MM.1S (cell line): ENCODE data around the gene ACER3.

ENCODE experiments used
- DNase-seq: peaks from one replicate; pipeline ENCODE4 v3.0.0-alpha.2; 2015
- H2AFZ ChIP-seq: fragments of 300-600 bp; sonication (generic); 2 replicates; pipeline ENCODE4 v1.6.0; 2016; ENCODE audit warnings: antibody characterized with exemption, low read length
- H3F3A ChIP-seq: fragments of 300-600 bp; sonication (generic); 2 replicates; pipeline ENCODE4 v1.6.1; 2016; ENCODE audit warnings: mild to moderate bottlenecking, antibody characterized with exemption, low read length, moderate library complexity, mixed read lengths; ENCODE audit not compliant: insufficient read depth
- H3K27ac ChIP-seq: fragments of 300-600 bp; sonication (generic); 2 replicates; pipeline ENCODE4 v1.5.1; 2016; ENCODE audit warnings: mild to moderate bottlenecking, low read length
- H3K27me3 ChIP-seq: fragments of 300-600 bp; sonication (generic); replicated peaks from 2 replicates; pipeline ENCODE4 v1.6.0; 2016; ENCODE audit warnings: low read length; ENCODE audit not compliant: insufficient read depth
- H3K36me3 ChIP-seq: fragments of 300-600 bp; sonication (generic); replicated peaks from 2 replicates; pipeline ENCODE4 v1.6.1; 2016; ENCODE audit warnings: mild to moderate bottlenecking, low read length, mixed read lengths; ENCODE audit not compliant: insufficient read depth
- H3K4me1 ChIP-seq: fragments of 300-600 bp; sonication (generic); 2 replicates; pipeline ENCODE4 v1.6.1; 2016; ENCODE audit warnings: low read length, mixed read lengths
- H3K4me2 ChIP-seq: fragments of 300-600 bp; sonication (generic); 2 replicates; pipeline ENCODE4 v1.6.0; 2016; ENCODE audit warnings: low read depth, low read length
- H3K4me3 ChIP-seq: fragments of 300-600 bp; sonication (generic); 2 replicates; pipeline ENCODE4 v1.5.1; 2016; ENCODE audit warnings: low read length, mixed read lengths
- H3K79me2 ChIP-seq: fragments of 300-600 bp; sonication (generic); 2 replicates; pipeline ENCODE4 v1.6.1; 2016; ENCODE audit warnings: mixed run types, low read length, mixed read lengths
- H3K9ac ChIP-seq: fragments of 300-600 bp; sonication (generic); 2 replicates; pipeline ENCODE4 v1.6.1; 2016; ENCODE audit warnings: low read length, mixed read lengths
- H3K9me2 ChIP-seq: fragments of 300-600 bp; sonication (generic); replicated peaks from 2 replicates; pipeline ENCODE4 v1.6.1; 2016; ENCODE audit warnings: mild to moderate bottlenecking, low read length, mixed read lengths; ENCODE audit not compliant: insufficient read depth
- H3K9me3 ChIP-seq: fragments of 300-600 bp; sonication (generic); replicated peaks from 2 replicates; pipeline ENCODE4 v1.6.1; 2016; ENCODE audit warnings: mild to moderate bottlenecking, low read length, mixed read lengths; ENCODE audit not compliant: insufficient read depth
- H4K20me1 ChIP-seq: fragments of 300-600 bp; sonication (generic); 2 replicates; pipeline ENCODE4 v1.6.1; 2016; ENCODE audit warnings: mild to moderate bottlenecking, low read length, moderate library complexity, mixed read lengths; ENCODE audit not compliant: insufficient read depth
- EZH2 ChIP-seq: fragments of 300-600 bp; sonication (generic); optimal IDR thresholded peaks from 2 replicates; pipeline ENCODE3; 2017; ENCODE audit warnings: low read depth, mild to moderate bottlenecking, antibody characterized with exemption, low read length, mixed read lengths
- EZH2phosphoT487 ChIP-seq: fragments of 300-600 bp; sonication (generic); IDR thresholded peaks from 2 replicates; pipeline ENCODE4 v1.6.1; 2018; ENCODE audit warnings: antibody characterized with exemption, low read length
- TF ChIP-seq, protein P1 (sequence below): fragments of 300-600 bp; sonication (generic); IDR thresholded peaks from 2 replicates; pipeline ENCODE4 v1.5.1; 2016; ENCODE audit warnings: antibody characterized with exemption, low read length, mixed read lengths

Gene ACER3

DNA sequence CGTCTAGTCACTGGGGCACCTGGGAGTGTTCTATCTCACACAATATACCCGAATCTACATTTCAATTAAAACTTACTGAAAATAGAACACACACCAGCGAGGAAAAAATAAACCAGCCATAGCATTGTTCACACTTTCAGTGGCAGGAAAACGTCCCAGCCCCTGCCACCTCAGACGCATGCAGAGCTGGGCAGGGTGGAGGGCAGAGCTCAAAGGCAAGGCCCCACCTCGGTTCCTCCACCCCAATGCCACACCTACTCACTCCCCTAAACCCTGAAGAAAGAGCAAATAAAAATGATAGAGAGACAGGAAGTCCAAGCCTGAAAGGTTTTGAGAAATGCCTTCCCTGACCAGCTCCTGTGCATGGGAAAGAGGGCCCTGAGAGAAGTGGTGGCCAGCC is 188.3 kb downstream of the ACER3 start:
- DNase-seq: no peak
- Histone ChIP-seq H3K36me3 (no peaks in the 10 kb centered on the region), H3K27ac (no peak overlapping the region), H3K4me3 (no peak overlapping the region), H3K4me1 (peaks cover 6% of the 10 kb centered on the region; the same call in 1 of the 2 replicates), H3K79me2 (no peaks in the 10 kb centered on the region), H2AFZ (no peak overlapping the region), H3F3A (peaks cover 12% of the 10 kb centered on the region), H3K27me3 (no peaks in the 10 kb centered on the region), H3K4me2 (no peak overlapping the region), H3K9me3 (no peaks in the 10 kb centered on the region), H3K9me2 (no peaks in the 10 kb centered on the region), H4K20me1 (no peaks in the 10 kb centered on the region), H3K9ac (no peak overlapping the region)
- no peak for TF ChIP-seq EZH2phosphoT487
- TF ChIP-seq, protein P1, sequence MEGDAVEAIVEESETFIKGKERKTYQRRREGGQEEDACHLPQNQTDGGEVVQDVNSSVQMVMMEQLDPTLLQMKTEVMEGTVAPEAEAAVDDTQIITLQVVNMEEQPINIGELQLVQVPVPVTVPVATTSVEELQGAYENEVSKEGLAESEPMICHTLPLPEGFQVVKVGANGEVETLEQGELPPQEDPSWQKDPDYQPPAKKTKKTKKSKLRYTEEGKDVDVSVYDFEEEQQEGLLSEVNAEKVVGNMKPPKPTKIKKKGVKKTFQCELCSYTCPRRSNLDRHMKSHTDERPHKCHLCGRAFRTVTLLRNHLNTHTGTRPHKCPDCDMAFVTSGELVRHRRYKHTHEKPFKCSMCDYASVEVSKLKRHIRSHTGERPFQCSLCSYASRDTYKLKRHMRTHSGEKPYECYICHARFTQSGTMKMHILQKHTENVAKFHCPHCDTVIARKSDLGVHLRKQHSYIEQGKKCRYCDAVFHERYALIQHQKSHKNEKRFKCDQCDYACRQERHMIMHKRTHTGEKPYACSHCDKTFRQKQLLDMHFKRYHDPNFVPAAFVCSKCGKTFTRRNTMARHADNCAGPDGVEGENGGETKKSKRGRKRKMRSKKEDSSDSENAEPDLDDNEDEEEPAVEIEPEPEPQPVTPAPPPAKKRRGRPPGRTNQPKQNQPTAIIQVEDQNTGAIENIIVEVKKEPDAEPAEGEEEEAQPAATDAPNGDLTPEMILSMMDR: no peak
- TF ChIP-seq EZH2: no peak

- Histone ChIP-seq H3K27ac (no peak overlapping the region), H3K36me3 (no peaks in the 10 kb centered on the region), H3K9me2 (no peaks in the 10 kb centered on the region), H3K4me2 (no peak overlapping the region), H3F3A (peaks cover 8% of the 10 kb centered on the region), H3K4me1 (no peaks in the 10 kb centered on the region), H2AFZ (no peak overlapping the region), H3K27me3 (no peaks in the 10 kb centered on the region), H3K4me3 (no peak overlapping the region), H3K9ac (no peak overlapping the region), H3K9me3 (no peaks in the 10 kb centered on the region), H3K79me2 (no peaks in the 10 kb centered on the region), H4K20me1 (no peaks in the 10 kb centered on the region)
- TF ChIP-seq EZH2phosphoT487 (no peak), EZH2 (no peak)
- TF ChIP-seq, protein P1: no peak
- no peak for DNase-seq
These were observed 190.8 kb downstream of the ACER3 start for GRCh38 chr11:77051511-77051910.

DNA sequence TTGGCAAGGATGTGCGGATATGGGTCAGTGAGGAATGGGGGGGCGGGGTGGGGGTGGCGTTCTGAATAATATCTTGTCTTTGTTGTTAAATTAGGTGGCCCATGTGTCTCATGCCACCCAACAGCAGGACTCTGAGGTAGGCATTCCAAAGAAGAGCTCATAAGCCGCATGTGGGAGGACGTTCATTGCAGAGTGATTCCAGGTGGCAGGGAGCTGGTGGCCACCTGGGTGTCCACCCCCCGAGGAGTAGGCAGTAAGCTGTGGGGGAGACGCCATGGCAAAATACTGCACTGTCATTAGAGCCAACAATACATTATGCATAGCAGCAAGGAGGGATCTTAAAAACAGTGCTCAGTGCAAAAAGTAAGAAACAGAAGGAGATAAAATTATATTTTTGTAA is 191.8 kb downstream of the ACER3 start:
- DNase-seq: no peak
- Histone ChIP-seq H3K4me3 (no peak overlapping the region), H3K4me2 (no peak overlapping the region), H3K27me3 (no peaks in the 10 kb centered on the region), H2AFZ (no peak overlapping the region), H3K9me3 (no peaks in the 10 kb centered on the region), H3K79me2 (no peaks in the 10 kb centered on the region), H3K9ac (no peak overlapping the region), H3K27ac (no peak overlapping the region), H3K36me3 (no peaks in the 10 kb centered on the region), H4K20me1 (no peaks in the 10 kb centered on the region), H3F3A (no peaks in the 10 kb centered on the region), H3K4me1 (no peaks in the 10 kb centered on the region), H3K9me2 (no peaks in the 10 kb centered on the region)
- TF ChIP-seq EZH2phosphoT487: no peak
- TF ChIP-seq, protein P1: no peak
- TF ChIP-seq EZH2: no peak
